ENCODE results near the gene PDZRN3.

DNA sequence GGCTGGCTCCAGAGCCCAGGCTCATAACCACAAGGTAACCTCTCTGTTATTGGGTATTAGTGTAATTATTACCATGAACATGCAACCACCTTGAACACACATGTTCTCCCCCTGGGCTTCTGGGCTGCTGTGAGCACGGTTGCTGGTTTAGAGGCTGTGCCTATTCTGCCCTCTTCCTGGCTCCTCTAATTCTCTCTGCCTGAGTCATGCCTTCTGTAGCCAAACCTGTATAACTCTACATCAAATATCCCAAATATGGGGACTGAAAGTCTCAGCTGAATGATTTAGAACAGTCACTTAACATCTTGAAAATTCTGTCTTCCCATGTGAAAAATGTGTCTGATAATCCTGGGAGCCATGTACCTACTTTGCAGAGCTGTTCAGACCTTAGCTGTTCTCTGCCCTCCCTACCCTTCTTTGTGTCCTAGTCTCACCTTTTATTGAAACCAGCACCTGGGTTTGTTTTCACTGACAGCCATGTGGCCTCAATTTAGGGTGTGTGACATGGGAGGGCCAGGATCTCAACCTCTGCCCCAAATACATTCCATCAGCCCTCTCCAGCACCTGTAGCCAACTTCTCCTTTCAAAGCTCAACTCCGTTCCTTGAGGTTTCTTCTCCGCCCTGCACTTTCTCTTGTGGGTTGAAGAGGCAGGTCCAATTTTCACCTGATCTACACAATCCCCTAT lies 60.7 kb downstream of the PDZRN3 start:
- TF ChIP-seq, protein P1, sequence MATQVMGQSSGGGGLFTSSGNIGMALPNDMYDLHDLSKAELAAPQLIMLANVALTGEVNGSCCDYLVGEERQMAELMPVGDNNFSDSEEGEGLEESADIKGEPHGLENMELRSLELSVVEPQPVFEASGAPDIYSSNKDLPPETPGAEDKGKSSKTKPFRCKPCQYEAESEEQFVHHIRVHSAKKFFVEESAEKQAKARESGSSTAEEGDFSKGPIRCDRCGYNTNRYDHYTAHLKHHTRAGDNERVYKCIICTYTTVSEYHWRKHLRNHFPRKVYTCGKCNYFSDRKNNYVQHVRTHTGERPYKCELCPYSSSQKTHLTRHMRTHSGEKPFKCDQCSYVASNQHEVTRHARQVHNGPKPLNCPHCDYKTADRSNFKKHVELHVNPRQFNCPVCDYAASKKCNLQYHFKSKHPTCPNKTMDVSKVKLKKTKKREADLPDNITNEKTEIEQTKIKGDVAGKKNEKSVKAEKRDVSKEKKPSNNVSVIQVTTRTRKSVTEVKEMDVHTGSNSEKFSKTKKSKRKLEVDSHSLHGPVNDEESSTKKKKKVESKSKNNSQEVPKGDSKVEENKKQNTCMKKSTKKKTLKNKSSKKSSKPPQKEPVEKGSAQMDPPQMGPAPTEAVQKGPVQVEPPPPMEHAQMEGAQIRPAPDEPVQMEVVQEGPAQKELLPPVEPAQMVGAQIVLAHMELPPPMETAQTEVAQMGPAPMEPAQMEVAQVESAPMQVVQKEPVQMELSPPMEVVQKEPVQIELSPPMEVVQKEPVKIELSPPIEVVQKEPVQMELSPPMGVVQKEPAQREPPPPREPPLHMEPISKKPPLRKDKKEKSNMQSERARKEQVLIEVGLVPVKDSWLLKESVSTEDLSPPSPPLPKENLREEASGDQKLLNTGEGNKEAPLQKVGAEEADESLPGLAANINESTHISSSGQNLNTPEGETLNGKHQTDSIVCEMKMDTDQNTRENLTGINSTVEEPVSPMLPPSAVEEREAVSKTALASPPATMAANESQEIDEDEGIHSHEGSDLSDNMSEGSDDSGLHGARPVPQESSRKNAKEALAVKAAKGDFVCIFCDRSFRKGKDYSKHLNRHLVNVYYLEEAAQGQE (IDR thresholded peaks at IDR 0.05; ENCODE audit: insufficient read depth in 1 of 2, low read depth in 2 of 2, low read length in 2 of 2): no peak
- TF ChIP-seq POLR2AphosphoS5 (IDR thresholded peaks at IDR 0.05; ENCODE audit: low read depth, low read length) (no peak), TAF1 (IDR thresholded peaks at IDR 0.05; ENCODE audit: borderline replicate concordance, insufficient read depth, low read length) (no peak), SIN3A (IDR thresholded peaks at IDR 0.05; ENCODE audit: borderline replicate concordance, insufficient read depth, low read length) (no peak), FOXP2 (optimal IDR thresholded peaks at IDR 0.05; ENCODE audit: borderline replicate concordance, extremely low read depth, extremely low read length, insufficient read depth) (no peak)
